Measurements from ENCODE around the gene SH3PXD2A.
A peak's percentile ranks its signal among the peaks of the same experiment; 100 is the strongest.
"Not testable (repeated sequence)": the region's sequence is repeated elsewhere in the genome, so short reads cannot be mapped to it uniquely, and the experiment has no call there.

The SH3PXD2A gene

DNA sequence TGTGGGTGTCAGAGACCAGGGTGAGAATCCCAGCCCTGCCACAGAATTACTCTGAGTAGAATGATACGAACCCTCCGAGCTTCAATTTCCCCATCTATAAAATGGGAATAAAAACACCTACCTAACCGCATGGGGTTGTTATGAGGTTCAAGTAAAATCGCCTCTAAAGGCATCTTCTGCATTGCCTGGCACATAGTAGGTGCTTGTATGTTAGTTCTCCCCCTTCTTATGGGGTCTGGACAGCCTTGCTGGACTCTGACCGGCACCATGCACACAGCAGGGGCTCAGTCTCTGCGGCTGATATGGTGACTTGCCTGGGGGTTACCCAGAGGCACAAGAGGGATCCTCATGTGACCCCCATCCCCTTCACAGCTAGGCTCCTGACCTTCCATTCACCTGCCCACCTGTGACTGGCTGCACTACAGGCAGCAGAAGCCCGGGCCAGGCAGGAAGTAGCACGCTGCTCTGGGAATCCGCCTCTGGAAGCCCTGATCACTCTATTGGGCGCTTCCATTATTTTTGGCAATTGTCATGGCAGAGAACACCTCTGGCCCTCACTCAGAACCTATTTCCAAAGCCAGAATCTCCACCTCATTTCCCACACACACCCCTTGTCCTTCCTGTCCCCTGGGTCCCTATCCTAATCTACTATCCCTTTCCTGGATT, 6.0 kb downstream of the SH3PXD2A start:
- DNase-seq = no peak

- DNase-seq = no peak
Observed at GRCh38 chr10:103847909-103848468, 7.4 kb downstream of the SH3PXD2A start.

DNA sequence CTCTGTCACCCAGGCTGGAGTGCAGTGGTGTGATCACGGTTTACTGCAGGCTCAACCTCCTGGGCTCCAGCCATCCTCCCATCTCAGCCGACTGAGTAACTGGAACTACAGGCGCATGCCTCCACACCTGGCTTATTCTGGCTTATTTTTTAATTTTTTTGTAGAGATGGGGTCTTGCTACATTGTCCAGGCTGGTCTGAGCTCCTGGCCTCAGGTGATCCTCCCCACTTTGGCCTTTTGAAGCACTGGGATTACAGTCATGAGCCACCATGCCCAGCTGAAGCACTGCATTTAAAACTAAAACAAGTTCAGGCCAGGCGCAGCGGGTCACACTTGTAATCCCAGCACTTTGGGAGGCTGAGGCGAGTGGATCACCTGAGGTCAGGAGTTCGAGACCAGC, 8.0 kb downstream of the SH3PXD2A start:
- DNase-seq = no peak

GRCh38 chr10:103845972-103846371, 9.4 kb downstream of the SH3PXD2A start:
- DNase-seq = no peak

- DNase-seq = not testable (repeated sequence)
Observed at GRCh38 chr10:103845346-103845745, 10.0 kb downstream of the SH3PXD2A start.

- peak; percentile 87 for DNase-seq
Observed at GRCh38 chr10:103843854-103844570, 11.4 kb downstream of the SH3PXD2A start.

DNA sequence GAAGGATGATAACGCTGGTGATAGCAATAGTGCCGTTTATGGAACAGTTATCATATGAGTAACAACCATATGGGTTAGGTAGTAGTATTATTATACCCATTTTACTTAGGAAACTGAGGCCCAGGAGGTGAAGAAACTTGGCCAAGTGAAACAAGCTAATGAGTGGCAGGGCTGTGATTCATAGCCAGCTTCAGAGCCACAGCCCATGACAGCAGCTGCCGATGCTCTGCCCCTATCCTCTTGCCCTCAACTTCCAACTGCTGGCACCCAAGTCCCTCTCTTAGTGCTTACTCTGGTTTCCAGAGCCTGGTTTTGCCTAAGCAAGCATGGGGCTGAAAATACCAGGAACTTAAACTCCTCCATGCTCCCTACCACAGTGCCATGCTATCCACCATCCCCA, 12.3 kb downstream of the SH3PXD2A start:
- no peak for DNase-seq

DNA sequence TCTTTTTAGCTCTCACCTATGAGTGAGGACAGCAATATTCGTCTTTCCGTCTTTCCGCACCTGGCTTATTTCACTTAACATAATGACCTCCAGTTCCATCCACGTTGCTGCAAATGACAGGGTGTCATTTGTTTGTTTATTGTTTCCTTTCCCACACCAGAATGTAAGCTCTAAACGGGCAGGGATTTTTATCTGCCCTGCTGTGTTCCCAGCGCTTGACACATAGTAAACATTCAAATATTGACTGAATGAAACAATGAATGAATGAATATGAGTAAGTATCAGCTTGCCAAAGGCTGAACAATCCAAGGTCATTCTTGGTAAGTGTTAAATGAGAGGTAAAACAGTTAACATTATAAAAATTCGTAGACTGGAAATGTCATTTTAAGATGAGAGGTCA, 12.8 kb downstream of the SH3PXD2A start:
- DNase-seq = no peak

DNA sequence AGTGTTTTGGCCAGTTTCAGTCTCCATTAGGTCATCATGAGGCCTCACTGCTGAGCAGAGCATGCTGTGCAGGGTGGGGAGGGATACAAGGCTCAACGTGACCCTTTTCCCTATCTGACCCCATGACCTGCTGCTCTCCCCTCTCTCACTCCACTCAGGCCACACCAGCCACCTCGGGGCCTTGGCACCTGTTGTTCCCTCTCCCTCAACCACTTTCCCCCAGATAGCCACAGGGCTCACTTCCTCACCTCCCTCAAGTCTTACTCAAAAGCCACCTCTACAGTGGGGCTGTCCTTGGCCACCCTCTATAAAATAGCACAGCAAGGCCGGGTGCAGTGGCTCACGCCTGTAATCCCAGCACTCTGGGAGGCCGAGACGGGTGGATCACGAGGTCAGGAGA, 13.9 kb downstream of the SH3PXD2A start:
- DNase-seq = no peak

DNA sequence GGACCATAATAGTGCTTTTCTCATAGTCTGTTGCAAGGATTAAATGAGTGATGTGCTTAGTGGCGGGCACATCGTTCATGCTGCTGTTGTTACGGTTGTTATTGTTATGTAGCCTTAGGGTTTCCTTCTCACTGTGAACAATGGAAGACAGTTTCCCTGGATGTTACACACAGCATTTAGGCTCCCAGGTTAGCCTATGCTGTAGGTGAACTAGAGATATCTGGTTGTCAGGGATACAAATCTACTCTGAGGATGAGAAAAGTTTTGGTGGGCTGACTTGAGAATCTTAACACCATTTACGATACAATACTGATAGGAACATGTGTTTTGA, 14.7 kb downstream of the SH3PXD2A start:
- no peak for DNase-seq

- DNase-seq = no peak
Observed at GRCh38 chr10:103839872-103840739, 15.3 kb downstream of the SH3PXD2A start.

- DNase-seq = no peak
Observed at GRCh38 chr10:103839519-103839871, 15.9 kb downstream of the SH3PXD2A start.

DNA sequence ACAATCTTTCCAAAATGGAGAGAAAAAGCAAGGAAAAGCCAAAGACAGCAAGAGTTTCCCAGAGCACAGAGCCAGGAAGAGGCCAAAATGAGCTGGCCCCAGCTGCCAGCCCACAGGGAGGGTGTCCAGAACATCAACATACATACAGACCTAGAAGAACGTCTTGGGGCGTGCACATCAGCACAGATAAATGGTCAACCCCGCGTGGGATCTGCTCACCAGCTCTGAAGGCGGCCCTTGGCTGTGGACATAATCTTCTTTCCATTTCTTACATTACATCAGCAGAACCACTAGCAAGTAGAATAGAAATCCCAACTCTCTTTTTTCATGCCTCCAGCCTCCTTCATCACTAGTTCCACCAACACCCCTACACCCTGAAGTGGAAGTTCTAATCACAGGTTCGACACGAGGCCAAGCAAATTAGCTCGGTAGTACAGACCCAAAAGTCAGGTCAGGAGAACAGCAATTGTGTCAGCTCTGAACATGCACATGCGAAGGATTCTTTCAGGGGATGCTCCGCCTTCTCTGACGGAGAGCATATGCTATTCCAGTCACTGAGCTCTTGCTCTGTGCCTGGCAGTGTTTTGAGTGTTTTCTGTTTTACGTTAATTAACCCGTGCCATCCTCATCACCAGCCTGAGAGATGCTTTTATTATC, 16.4 kb downstream of the SH3PXD2A start:
- DNase-seq = no peak

DNA sequence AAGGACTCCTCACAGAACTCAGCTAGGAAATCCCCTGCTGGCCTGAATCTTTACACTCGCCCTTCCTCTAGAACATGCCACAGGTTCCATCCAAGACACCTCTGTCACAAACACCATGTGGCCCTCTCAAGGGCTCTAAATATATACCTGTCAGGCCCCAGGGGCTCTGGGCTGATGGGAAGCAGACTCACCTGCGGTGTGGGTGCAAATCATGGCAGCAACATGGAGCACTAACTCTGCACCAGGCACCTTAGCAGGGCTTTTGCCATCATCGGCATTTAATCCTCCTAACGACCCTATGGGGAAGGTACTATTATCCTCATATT, 17.3 kb downstream of the SH3PXD2A start:
- DNase-seq = no peak

DNA sequence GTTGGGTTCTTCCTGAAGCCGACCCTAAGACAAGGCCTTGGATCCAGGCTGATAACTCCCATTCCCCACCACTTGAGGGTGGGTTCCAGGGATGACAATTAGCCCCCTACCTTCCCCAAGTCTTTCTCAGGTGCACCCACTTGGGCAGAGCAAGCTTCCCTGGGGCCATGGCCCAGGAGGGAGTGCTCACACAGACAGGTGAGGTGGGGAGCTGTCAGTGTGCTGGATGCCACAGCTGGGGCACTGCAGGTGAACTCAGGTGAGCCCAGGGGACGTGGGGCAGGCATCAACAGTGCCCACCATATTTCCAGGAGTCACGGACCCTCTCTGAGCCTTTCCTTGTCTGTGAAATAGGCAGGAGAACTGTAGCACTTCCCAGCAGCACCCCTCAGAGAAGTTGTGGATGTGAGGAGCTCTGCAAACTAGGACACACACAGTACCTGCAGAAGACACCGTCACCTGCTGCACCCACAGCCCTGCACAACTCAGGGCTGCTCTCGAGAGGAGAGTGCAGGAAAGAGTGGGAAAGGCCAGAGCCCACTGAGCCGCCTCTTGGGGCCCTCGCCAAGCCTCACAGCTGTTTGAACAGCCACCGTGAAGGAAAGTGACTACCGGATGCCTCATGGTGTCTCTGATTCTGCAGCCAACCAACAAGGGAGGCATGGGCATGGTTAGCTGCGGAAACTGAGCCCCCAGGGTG, 17.9 kb downstream of the SH3PXD2A start:
- DNase-seq = no peak

- DNase-seq = no peak
Observed at GRCh38 chr10:103836861-103837260, 18.5 kb downstream of the SH3PXD2A start.

DNA sequence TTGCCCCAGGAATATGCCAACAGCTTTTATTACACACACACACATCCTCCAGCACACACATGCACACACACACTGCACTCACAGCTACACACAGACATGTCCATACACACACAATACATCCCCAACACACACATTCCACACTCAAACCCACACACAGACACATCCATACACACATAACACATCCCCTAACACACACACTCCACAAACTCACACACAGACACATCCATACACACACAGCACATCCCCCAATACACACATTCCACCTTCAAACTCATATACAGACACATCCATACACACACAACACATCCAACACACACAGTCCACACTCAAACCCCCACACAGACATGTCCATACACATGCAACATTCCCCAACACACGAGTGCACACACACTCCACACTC, 19.1 kb downstream of the SH3PXD2A start:
- DNase-seq = no peak

DNA sequence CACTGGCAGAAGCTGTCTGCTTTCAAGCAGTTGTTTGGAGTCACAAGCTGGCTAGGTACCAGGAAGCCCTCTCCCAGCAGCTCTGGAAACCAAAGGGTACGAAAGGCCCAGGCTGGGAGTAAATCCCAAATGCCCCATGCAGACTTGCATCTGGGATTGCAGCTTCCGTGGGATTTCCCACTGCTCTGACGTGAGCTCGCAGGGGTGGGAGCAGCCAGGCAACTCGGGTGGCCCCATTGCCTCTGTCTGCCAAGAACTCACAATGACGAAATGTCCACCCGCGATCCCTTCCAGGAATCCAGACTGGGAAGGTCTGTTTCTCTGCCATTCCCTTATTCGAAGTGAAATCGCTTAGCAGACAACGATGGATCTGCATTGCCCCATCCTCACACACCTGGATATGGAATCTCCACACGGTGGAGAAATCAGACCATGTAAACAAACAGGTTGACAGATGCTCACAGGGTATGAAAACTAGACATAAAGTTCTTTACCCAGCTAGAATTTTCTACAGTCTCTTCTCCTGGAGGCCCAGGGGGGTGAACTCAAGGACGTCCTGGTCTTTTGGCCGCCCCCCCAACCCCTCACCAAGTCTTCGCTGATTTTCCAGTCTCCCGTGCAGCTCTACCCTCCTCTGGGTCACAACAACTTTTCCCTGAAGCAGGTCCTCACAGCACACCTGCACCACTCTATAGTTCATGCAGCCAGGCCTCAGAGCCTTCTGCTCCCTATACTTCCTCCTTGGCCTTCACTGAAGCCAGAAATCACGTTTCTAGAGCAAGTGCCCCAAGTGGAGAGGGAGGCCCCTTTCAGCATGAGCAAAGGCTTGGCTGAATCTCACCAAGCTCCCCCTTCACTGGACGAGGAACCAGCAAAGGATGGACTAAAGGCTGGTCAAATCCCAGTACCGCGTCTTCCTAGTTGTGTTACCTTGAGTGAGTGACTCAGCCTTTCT, 20.0 kb downstream of the SH3PXD2A start:
- DNase-seq = peak; percentile 66

GRCh38 chr10:103834436-103835095, 20.8 kb downstream of the SH3PXD2A start:
- no peak for DNase-seq

- DNase-seq = peak; percentile 49
Observed at GRCh38 chr10:103833731-103834365, 21.5 kb downstream of the SH3PXD2A start.
